ENCODE results near the gene KCNQ4.

KCNQ4 gene

GRCh38 chr1:40774266-40774998 lies 9.2 kb upstream of the KCNQ4 start:
- no peak overlapping the region for H3K4me3 ChIP-seq (ENCODE audit: control insufficient read depth, low read depth, low read length)
- TF ChIP-seq CTCF (conservative IDR thresholded peaks at IDR 0.05; ENCODE audit: control insufficient read depth, insufficient read depth, low read depth, low read length) = peak; percentile 77
- peak; percentile 23 for DNase-seq (ENCODE audit: low read depth)

- no peak overlapping the region for H3K4me3 ChIP-seq (ENCODE audit: control insufficient read depth, low read depth, low read length)
- DNase-seq (ENCODE audit: low read depth) = no peak
- no peak for TF ChIP-seq CTCF (conservative IDR thresholded peaks at IDR 0.05; ENCODE audit: control insufficient read depth, insufficient read depth, low read depth, low read length)
These were observed 7.1 kb upstream of the KCNQ4 start for GRCh38 chr1:40776236-40777072.

- TF ChIP-seq CTCF (conservative IDR thresholded peaks at IDR 0.05; ENCODE audit: control insufficient read depth, insufficient read depth, low read depth, low read length) = no peak
- no peak overlapping the region for H3K4me3 ChIP-seq (ENCODE audit: control insufficient read depth, low read depth, low read length)
- no peak for DNase-seq (ENCODE audit: low read depth)
These were observed 6.2 kb upstream of the KCNQ4 start for GRCh38 chr1:40777224-40777970.

GRCh38 chr1:40780678-40781607 lies 2.6 kb upstream of the KCNQ4 start:
- no peak for DNase-seq (ENCODE audit: low read depth)
- H3K4me3 ChIP-seq (ENCODE audit: control insufficient read depth, low read depth, low read length) = no peak overlapping the region
- TF ChIP-seq CTCF (conservative IDR thresholded peaks at IDR 0.05; ENCODE audit: control insufficient read depth, insufficient read depth, low read depth, low read length) = no peak

- no peak overlapping the region for H3K4me3 ChIP-seq (ENCODE audit: control insufficient read depth, low read depth, low read length)
- no peak for DNase-seq (ENCODE audit: low read depth)
- no peak for TF ChIP-seq CTCF (conservative IDR thresholded peaks at IDR 0.05; ENCODE audit: control insufficient read depth, insufficient read depth, low read depth, low read length)
These were observed 2.0 kb upstream of the KCNQ4 start for GRCh38 chr1:40781608-40781971.

All from fibroblast of mammary gland (primary cell).